Bronchial epithelial cell (primary cell): ENCODE data around the gene CPXM2. TPM values are rescaled to one million over a fixed set of nuclear protein-coding genes. Genes with fewer than 3 reads are reported as not detected.

Experiments
- DNase-seq: peaks from one replicate; pipeline ENCODE4 v3.0.0-alpha.2; 2010; ENCODE audit warnings: low read depth
- FAIRE-seq: peaks from 2 replicates; lab custom pipeline; 2011; peaks lifted over from hg19 to GRCh38; lab: Jason Lieb, UNC
- H3K27me3 ChIP-seq: 2 replicates; pipeline ENCODE4 v1.5.1; 2011; ENCODE audit warnings: low read length; ENCODE audit not compliant: control insufficient read depth, insufficient read depth
- H3K36me3 ChIP-seq: 2 replicates; pipeline ENCODE4 v1.5.1; 2011; ENCODE audit warnings: low read length; ENCODE audit not compliant: control insufficient read depth, insufficient read depth
- H3K4me3 ChIP-seq: 2 replicates; pipeline ENCODE4 v1.5.1; 2011; ENCODE audit warnings: mild to moderate bottlenecking, low read depth, low read length, control low read depth
- total RNA-seq: library from RNA; depleted of rRNA; stranded (reverse); fragments of >200 nt; gene quantifications from 2 replicates; pipeline ENCODE4 v1.2.1, GENCODE V29; 2014
- TF ChIP-seq, protein P1 (sequence below): IDR thresholded peaks from 2 replicates; pipeline ENCODE4 v1.5.1; 2011; ENCODE audit warnings: mild to moderate bottlenecking, moderate library complexity, low read length, control low read depth, inconsistent platforms; ENCODE audit not compliant: insufficient read depth, severe bottlenecking

The CPXM2 gene
- total RNA-seq, 1 donor from 2014 or later: 0.26 TPM

DNA sequence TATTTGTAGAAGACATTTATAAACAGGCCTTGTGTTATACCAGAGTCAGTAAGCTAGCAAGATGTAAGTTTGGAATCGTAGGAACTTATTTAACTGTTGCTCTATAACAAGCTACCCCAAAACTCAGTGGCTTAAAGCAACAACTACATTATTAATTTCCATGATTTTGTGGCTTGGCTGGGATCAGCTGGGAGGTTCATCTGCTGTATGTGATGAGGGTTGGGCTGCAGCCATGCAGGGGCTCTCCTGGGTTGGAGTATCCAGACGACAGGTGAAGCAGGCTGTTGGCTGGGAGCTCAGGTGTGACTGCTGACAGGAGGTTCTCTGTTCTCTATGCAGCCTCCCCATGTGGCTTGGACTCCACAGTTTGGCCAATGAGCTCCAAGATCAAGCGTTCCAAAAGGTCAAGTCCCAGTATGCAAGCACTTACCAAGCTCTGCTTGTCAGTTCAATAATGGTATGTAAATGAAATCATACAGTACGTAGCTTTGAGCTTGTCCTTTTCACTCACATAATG lies 173.0 kb downstream of the CPXM2 start:
- TF ChIP-seq, protein P1, sequence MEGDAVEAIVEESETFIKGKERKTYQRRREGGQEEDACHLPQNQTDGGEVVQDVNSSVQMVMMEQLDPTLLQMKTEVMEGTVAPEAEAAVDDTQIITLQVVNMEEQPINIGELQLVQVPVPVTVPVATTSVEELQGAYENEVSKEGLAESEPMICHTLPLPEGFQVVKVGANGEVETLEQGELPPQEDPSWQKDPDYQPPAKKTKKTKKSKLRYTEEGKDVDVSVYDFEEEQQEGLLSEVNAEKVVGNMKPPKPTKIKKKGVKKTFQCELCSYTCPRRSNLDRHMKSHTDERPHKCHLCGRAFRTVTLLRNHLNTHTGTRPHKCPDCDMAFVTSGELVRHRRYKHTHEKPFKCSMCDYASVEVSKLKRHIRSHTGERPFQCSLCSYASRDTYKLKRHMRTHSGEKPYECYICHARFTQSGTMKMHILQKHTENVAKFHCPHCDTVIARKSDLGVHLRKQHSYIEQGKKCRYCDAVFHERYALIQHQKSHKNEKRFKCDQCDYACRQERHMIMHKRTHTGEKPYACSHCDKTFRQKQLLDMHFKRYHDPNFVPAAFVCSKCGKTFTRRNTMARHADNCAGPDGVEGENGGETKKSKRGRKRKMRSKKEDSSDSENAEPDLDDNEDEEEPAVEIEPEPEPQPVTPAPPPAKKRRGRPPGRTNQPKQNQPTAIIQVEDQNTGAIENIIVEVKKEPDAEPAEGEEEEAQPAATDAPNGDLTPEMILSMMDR: no peak
- Histone ChIP-seq H3K36me3 (no peaks in the 10 kb centered on the region), H3K27me3 (no peaks in the 10 kb centered on the region), H3K4me3 (no peak overlapping the region)
- FAIRE-seq (no peak), DNase-seq (no peak)

DNA sequence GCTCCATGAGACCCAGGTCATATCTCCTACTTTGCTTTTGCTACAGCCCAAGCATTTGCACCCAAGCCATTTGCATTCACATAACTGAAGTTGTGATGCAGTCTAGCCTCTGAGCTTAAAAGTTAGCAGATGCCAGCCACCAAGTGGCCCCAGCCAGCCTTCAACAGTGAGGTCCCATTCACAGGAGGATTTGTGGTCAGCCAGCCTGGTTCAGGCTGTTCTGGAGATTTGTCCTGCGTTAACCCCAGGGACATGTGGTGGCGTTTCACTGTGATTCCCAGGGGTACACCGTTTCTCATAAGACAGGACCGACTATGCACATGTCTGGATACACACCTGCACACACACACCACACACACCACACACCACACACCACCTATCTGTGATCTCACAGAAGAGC lies 174.3 kb downstream of the CPXM2 start:
- no peaks in the 10 kb centered on the region for H3K27me3 ChIP-seq
- FAIRE-seq (no peak), DNase-seq (no peak)
- no peaks in the 10 kb centered on the region for H3K36me3 ChIP-seq
- no peak overlapping the region for H3K4me3 ChIP-seq
- TF ChIP-seq, protein P1: no peak

DNA sequence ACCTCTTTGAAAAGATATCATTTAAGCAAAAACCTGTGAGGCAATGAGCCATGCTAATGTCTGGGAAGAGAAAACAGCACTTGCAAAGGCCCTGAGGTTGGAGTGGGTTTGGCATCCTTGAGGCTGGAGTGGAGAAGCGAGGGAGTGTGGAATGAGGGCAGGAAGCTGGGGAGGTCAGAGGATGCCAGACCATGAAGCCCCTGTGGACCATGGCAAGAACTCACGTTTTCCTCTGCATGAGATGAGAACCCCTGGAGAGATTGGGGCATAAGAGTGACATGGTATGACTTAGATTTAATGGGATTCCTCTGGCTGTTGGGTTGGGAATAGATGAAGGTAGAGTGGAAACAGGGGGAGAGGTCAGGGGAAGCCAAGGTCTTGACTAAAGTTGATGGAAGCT lies 176.1 kb downstream of the CPXM2 start:
- Histone ChIP-seq H3K36me3 (no peaks in the 10 kb centered on the region), H3K27me3 (no peaks in the 10 kb centered on the region), H3K4me3 (no peak overlapping the region)
- DNase-seq (no peak), FAIRE-seq (no peak)
- TF ChIP-seq, protein P1: no peak

DNA sequence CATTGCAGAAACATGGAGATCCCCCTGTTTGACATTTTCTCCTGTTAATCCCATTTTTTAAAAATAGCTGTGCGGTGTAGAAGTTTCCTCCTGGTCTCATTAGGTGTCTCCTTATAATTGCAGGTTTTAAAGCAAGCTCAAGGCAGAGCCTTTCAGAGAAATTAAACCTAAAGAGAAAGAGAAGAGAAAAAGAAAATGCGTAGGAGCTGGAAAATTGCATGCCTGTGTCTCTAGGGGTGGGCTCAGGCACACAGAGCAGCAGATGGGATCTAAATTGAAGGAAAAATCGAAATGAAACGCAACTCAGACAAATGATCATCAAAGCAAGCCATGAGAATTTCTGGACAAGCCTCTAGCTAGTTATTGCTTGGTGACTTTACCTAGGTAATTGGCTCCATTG lies 185.4 kb downstream of the CPXM2 start:
- FAIRE-seq (no peak), DNase-seq (no peak)
- Histone ChIP-seq H3K4me3 (no peak overlapping the region), H3K36me3 (no peaks in the 10 kb centered on the region), H3K27me3 (no peaks in the 10 kb centered on the region)
- TF ChIP-seq, protein P1: no peak

DNA sequence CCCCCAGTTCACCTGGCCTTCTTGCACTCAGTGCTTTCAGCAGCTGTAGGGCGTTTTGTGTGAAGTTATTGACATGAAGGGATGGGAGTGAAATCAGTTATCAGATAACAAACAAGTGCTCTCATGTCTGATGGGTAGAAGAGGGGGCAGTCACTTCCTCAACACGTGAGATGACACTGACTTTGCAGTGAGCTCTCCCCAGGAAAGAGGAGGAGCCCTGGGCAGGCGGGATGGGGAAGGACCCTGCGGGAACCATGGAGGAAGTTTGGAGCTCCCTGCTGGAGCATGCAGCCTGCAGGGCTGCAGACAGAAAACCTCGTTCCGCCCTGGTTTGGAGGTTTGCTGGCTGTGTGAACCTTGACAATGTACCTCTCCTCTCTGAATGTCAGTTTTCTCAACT lies 186.8 kb downstream of the CPXM2 start:
- Histone ChIP-seq H3K27me3 (no peaks in the 10 kb centered on the region), H3K4me3 (no peak overlapping the region), H3K36me3 (no peaks in the 10 kb centered on the region)
- FAIRE-seq (no peak), DNase-seq (no peak)
- TF ChIP-seq, protein P1: no peak

DNA sequence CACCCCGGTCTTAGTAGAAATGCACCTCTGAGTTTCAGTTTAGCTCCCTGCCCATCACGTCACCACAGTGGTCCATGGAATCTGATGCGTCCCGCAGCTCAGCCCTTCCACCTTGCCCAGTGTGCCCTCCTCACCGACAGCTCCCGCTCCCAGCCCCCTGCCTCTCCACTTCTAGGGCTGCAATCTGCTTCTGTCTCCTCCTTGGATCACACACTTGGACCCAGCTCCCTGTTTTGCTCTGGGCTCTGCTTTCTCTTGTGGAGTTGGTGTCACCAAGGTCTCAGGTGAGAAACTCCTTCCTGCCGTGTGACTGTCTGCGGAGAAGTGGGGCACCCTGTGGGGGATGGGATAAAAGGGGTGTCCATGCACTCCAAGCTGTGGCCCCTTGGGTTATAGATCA lies 187.5 kb downstream of the CPXM2 start:
- no peaks in the 10 kb centered on the region for H3K36me3 ChIP-seq
- no peaks in the 10 kb centered on the region for H3K27me3 ChIP-seq
- TF ChIP-seq, protein P1: no peak
- H3K4me3 ChIP-seq: no peak overlapping the region
- DNase-seq (no peak), FAIRE-seq (no peak)
